Thoracic aorta endothelial cell (primary cell): ENCODE measurements around the gene FLG2. TPM values are rescaled to one million over a fixed set of nuclear protein-coding genes. Genes with fewer than 3 reads are reported as not detected.

Experiments used
- small RNA-seq: library from RNA; depleted of rRNA; stranded (forward); fragments of <200 nt; gene quantifications from one replicate; pipeline ENCODE3, GENCODE V24; 2012
- total RNA-seq: library from RNA; depleted of rRNA; stranded (reverse); fragments of >200 nt; gene quantifications from 2 replicates; pipeline ENCODE4 v1.2.3, GENCODE V29; 2012

FLG2 gene
- not detected in 2 replicates for total RNA-seq

GRCh38 chr1:152359906-152360305 lies at the start of gene FLG2:
Gene FLG2 (minus strand): TSS chr1:152360006. CDS start chr1:152358884, 1,122 bp downstream.

GRCh38 chr1:152325111-152325510 lies 34.7 kb downstream of the FLG2 start, which contains the start of gene FLG:
Gene FLG (minus strand): TSS chr1:152325239. CDS start chr1:152315456, 9,783 bp downstream.

Small RNA genes lying within 50 kb of the gene (small RNA-seq; reads per million reads assigned to genes)
- gene HMGN3P1: not detected

Other genes starting within 250 kb of the FLG2 start
- gene TCHH, start 244.6 kb downstream of the FLG2 start, total RNA-seq: under 0.01 TPM in 2 replicates
- gene RPTN, start 200.8 kb downstream of the FLG2 start, total RNA-seq: not detected in 2 replicates
- not detected in 2 replicates for gene HRNR, start 135.8 kb downstream of the FLG2 start, total RNA-seq
- gene FLG, start 34.8 kb downstream of the FLG2 start, total RNA-seq: under 0.01 TPM in 1 of 2 replicates, not detected in the other
- not detected in 2 replicates for gene CRNN, start 54.3 kb upstream of the FLG2 start, total RNA-seq
- gene LCE5A, start 150.8 kb upstream of the FLG2 start, total RNA-seq: not detected in 2 replicates
- gene CRCT1, start 154.5 kb upstream of the FLG2 start, total RNA-seq: not detected in 2 replicates
- gene LCE3E, start 206.8 kb upstream of the FLG2 start, total RNA-seq: not detected in 2 replicates
- gene LCE3D, start 220.5 kb upstream of the FLG2 start, total RNA-seq: not detected in 2 replicates
- gene LCE3C, start 240.2 kb upstream of the FLG2 start, total RNA-seq: not detected in 2 replicates